ENCODE measurements around the gene CCN2. TPM values are rescaled to one million over a fixed set of nuclear protein-coding genes. Genes with fewer than 3 reads are reported as not detected.

The CCN2 gene
- total and polyA plus RNA-seq, 2 of the 8 experiments (the other 6 are each of a cell fraction or from before 2014, with no cell fraction given) = 25.0 to 107 TPM

GRCh38 chr6:131946992-131947955 is 3.9 kb downstream of the CCN2 start (continued):
- TF ChIP-seq, protein P1, sequence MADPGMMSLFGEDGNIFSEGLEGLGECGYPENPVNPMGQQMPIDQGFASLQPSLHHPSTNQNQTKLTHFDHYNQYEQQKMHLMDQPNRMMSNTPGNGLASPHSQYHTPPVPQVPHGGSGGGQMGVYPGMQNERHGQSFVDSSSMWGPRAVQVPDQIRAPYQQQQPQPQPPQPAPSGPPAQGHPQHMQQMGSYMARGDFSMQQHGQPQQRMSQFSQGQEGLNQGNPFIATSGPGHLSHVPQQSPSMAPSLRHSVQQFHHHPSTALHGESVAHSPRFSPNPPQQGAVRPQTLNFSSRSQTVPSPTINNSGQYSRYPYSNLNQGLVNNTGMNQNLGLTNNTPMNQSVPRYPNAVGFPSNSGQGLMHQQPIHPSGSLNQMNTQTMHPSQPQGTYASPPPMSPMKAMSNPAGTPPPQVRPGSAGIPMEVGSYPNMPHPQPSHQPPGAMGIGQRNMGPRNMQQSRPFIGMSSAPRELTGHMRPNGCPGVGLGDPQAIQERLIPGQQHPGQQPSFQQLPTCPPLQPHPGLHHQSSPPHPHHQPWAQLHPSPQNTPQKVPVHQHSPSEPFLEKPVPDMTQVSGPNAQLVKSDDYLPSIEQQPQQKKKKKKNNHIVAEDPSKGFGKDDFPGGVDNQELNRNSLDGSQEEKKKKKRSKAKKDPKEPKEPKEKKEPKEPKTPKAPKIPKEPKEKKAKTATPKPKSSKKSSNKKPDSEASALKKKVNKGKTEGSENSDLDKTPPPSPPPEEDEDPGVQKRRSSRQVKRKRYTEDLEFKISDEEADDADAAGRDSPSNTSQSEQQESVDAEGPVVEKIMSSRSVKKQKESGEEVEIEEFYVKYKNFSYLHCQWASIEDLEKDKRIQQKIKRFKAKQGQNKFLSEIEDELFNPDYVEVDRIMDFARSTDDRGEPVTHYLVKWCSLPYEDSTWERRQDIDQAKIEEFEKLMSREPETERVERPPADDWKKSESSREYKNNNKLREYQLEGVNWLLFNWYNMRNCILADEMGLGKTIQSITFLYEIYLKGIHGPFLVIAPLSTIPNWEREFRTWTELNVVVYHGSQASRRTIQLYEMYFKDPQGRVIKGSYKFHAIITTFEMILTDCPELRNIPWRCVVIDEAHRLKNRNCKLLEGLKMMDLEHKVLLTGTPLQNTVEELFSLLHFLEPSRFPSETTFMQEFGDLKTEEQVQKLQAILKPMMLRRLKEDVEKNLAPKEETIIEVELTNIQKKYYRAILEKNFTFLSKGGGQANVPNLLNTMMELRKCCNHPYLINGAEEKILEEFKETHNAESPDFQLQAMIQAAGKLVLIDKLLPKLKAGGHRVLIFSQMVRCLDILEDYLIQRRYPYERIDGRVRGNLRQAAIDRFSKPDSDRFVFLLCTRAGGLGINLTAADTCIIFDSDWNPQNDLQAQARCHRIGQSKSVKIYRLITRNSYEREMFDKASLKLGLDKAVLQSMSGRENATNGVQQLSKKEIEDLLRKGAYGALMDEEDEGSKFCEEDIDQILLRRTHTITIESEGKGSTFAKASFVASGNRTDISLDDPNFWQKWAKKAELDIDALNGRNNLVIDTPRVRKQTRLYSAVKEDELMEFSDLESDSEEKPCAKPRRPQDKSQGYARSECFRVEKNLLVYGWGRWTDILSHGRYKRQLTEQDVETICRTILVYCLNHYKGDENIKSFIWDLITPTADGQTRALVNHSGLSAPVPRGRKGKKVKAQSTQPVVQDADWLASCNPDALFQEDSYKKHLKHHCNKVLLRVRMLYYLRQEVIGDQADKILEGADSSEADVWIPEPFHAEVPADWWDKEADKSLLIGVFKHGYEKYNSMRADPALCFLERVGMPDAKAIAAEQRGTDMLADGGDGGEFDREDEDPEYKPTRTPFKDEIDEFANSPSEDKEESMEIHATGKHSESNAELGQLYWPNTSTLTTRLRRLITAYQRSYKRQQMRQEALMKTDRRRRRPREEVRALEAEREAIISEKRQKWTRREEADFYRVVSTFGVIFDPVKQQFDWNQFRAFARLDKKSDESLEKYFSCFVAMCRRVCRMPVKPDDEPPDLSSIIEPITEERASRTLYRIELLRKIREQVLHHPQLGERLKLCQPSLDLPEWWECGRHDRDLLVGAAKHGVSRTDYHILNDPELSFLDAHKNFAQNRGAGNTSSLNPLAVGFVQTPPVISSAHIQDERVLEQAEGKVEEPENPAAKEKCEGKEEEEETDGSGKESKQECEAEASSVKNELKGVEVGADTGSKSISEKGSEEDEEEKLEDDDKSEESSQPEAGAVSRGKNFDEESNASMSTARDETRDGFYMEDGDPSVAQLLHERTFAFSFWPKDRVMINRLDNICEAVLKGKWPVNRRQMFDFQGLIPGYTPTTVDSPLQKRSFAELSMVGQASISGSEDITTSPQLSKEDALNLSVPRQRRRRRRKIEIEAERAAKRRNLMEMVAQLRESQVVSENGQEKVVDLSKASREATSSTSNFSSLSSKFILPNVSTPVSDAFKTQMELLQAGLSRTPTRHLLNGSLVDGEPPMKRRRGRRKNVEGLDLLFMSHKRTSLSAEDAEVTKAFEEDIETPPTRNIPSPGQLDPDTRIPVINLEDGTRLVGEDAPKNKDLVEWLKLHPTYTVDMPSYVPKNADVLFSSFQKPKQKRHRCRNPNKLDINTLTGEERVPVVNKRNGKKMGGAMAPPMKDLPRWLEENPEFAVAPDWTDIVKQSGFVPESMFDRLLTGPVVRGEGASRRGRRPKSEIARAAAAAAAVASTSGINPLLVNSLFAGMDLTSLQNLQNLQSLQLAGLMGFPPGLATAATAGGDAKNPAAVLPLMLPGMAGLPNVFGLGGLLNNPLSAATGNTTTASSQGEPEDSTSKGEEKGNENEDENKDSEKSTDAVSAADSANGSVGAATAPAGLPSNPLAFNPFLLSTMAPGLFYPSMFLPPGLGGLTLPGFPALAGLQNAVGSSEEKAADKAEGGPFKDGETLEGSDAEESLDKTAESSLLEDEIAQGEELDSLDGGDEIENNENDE (IDR thresholded peaks at IDR 0.05; ENCODE audit: insufficient replicate concordance, low read length) = peak; percentile 51
